Measurements from ENCODE around the gene CASP12.

- TF ChIP-seq POLR2A (IDR thresholded peaks at IDR 0.05; ENCODE audit: low read depth, low read length) (no peak), POLR2AphosphoS5 (IDR thresholded peaks at IDR 0.05; ENCODE audit: low read depth, low read length) (no peak)
These were observed 56.2 kb downstream of the CASP12 start for GRCh38 chr11:104841973-104842525.

Data from GM12891 (cell line).